GM12892 (cell line): ENCODE data around the gene ZNF385D.

Experiments
- POLR2A ChIP-seq: IDR thresholded peaks from 2 replicates; pipeline ENCODE4 v1.6.1; 2011; ENCODE audit warnings: low read depth, low read length, control low read depth
- POLR2AphosphoS5 ChIP-seq: IDR thresholded peaks from 2 replicates; pipeline ENCODE4 v1.6.1; 2011; ENCODE audit warnings: low read depth, low read length, control low read depth
- TAF1 ChIP-seq: IDR thresholded peaks from 2 replicates; pipeline ENCODE4 v1.6.1; 2011; ENCODE audit warnings: low read depth, mild to moderate bottlenecking, control low read depth, low read length, borderline replicate concordance

GRCh38 chr3:21697707-21698106 lies 53.3 kb downstream of the ZNF385D start:
- TF ChIP-seq POLR2A (no peak), POLR2AphosphoS5 (no peak), TAF1 (no peak)
